Heart right ventricle (tissue), 16 donors: ENCODE results near the gene SLC29A4. TPM values are rescaled to one million over a fixed set of nuclear protein-coding genes. Genes with fewer than 3 reads are reported as not detected.
"Not testable (repeated sequence)": the region's sequence is repeated elsewhere in the genome, so short reads cannot be mapped to it uniquely, and the experiment has no call there.

ENCODE experiments used
- ATAC-seq, 8 donors: fragments of 200-7000 bp; cut with Tn5 transposase; one replicate each; pipeline ENCODE4 v1.9.1; 2020; ENCODE audit warnings: mild to moderate bottlenecking in 8 of 8, moderate library complexity in 8 of 8, moderate number of reproducible peaks in 1 of 8
- DNase-seq, 2 donors: peaks; one replicate each; pipeline ENCODE4 v3.0.0-alpha.2; 2020
- H3K27ac ChIP-seq, 10 donors: fragments of 200-600 bp; sonication (generic) in 2 of 10; one replicate each; pipeline versions ENCODE4 v1.5.0 to v1.8.0; 2020 to 2022; ENCODE audit warnings: mild to moderate bottlenecking in 3 of 10
- H3K27me3 ChIP-seq, 7 donors: fragments of 200-600 bp; one replicate each; pipeline ENCODE4 v1.8.0; 2021 to 2022; ENCODE audit warnings: mild to moderate bottlenecking in 2 of 7
- H3K36me3 ChIP-seq, 9 donors: fragments of 200-600 bp; sonication (generic) in 1 of 9; one replicate each; pipeline versions ENCODE4 v1.5.0 to v1.8.0; 2020 to 2022; ENCODE audit warnings: mild to moderate bottlenecking in 2 of 9
- H3K4me1 ChIP-seq, 9 donors: fragments of 200-600 bp; sonication (generic) in 1 of 9; one replicate each; pipeline versions ENCODE4 v1.5.0 to v1.8.0; 2020 to 2022; ENCODE audit warnings: mild to moderate bottlenecking in 4 of 9
- H3K4me3 ChIP-seq, 10 donors: fragments of 200-600 bp; sonication (generic) in 2 of 10; one replicate each; pipeline versions ENCODE4 v1.5.0 to v1.8.0; 2020 to 2022; ENCODE audit warnings: mild to moderate bottlenecking in 7 of 10, moderate library complexity in 2 of 10
- H3K9me3 ChIP-seq, 11 donors: fragments of 200-600 bp in 10 of 11; sonication (generic) in 2 of 11; one replicate each; pipeline versions ENCODE4 v1.5.0 to v1.8.0; 2013 to 2022; ENCODE audit warnings: mild to moderate bottlenecking in 2 of 11, control low read depth in 1 of 11, moderate library complexity in 1 of 11
- CTCF ChIP-seq, 9 donors: fragments of 200-600 bp; sonication (generic) in 2 of 9; IDR thresholded peaks; one replicate each; pipeline versions ENCODE4 v1.5.0 to v1.8.0; 2021 to 2022; ENCODE audit warnings: antibody characterized with exemption in 9 of 9, mild to moderate bottlenecking in 5 of 9, moderate library complexity in 1 of 9
- WGBS, 2 donors: extraction: QIAGEN DNeasy Blood & Tissue Kit; methylation state at CpG; one replicate each; pipeline ENCODE4 v1.1.7; 2013; ENCODE audit warnings: inconsistent platforms in 1 of 2; 5-methylcytosine and 5-hydroxymethylcytosine counted together
- intact Hi-C, 10 donors: fragments of 100-400 bp; cut with DNase I; formaldehyde crosslinking; loops; one replicate each; pipeline versions ENCODE4 v1.11.1 to v1.14.2; 2022
- polyA plus RNA-seq, 2 donors: library from polyadenylated mRNA; stranded (reverse); fragments of 200-250 nt; gene quantifications; one replicate each; pipeline ENCODE4 v1.2.3, GENCODE V29; 2013
- total RNA-seq, 10 donors: library from RNA; stranded (reverse); fragmentation: NEBNext Ultra II Directional in 3 of 10; extraction: Animal tissue kit (Norgen Biotek cat#: 25700) in 3 of 10; gene quantifications; one replicate each; pipeline versions ENCODE4 v1.2.1 to v1.2.4, GENCODE V29; 2021 to 2023
- donor health status: Arrhythmogenic right ventricular cardiomyopathy.
- donor health status: ischemic (EF 13 %, LVEDD 7.1; RV severe dilation, severe dysfunction).
- donor health status: healthy with polysubstance abuse.
- donor health status: DM: no; HTN: yes; CAD: no.
- donor health status: DM: no; HTN: no; CAD: no.
- donor health status: ischemic (EF 25% LVEDD 6.9; RV normal size, moderate dysfunction).
- donor health status: ischemic (EF 25% LVEDD 5.7; RV mildly dilated, moderate dysfunction).
- donor health status: healthy.
- donor health status: DM: yes; HTN: yes; CAD: no.
- donor health status: Ischemic cardiomyopathy.
- donor health status: ischemic (EF 35%, LVEDD 5.7; RV mildly dilated, moderate dysfunction).
- donor health status: nonischemic (EF 11% LVEDD 7.7; RV severe dilation, severe dysfunction).
- donor health status: DM: yes; HTN: yes; CAD: no.
- donor health status: PGD.
- donor health status: ischemic (EF 29% LVEDD 5.4; RV normal size, mild dysfunction).
- donor health status: nonischemic (EF 23%, LVEDD 6.1; RV moderate dilation, normal function).

The SLC29A4 gene
- total and polyA plus RNA-seq, 12 donors, result 0.94 to 5.3 (median 2.1) TPM

DNA sequence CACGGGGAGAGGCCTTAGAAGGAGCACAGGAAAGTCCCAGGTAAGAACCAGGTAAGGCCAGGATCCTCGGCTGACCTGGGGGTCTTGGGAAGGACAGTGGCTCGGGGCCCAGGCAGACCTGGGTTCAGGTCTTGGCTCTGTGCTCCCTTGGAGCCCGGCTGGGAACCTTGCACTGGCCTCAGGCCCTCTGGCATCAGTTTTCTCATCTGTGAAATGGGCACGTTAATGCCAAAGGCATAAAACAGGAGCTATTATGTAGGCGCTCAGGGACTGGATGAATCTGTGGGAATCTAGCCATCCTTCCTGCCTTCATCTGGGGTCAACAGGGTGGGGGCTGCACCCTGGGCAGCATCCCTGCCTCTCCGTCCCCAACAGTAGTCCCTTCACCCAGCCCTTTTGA is 8.3 kb upstream of the SLC29A4 start:
- no peaks in the 10 kb centered on the region for H3K36me3 ChIP-seq
- intact Hi-C loops, result no loop called here
- H3K27me3 ChIP-seq, result peaks cover 0 to 11% (median 0%) of the 10 kb centered on the region in 7 donors
- no peak overlapping the region for H3K27ac ChIP-seq
- no peaks in the 10 kb centered on the region for H3K4me1 ChIP-seq
- ATAC-seq (no peak), DNase-seq (no peak)
- TF ChIP-seq CTCF (IDR thresholded peaks at IDR 0.05), result no peak
- WGBS, 2 donors, result 82 to 86% methylated on average over 7 of the region's 7 CpGs
- H3K4me3 ChIP-seq, result no peak overlapping the region
- no peaks in the 10 kb centered on the region for H3K9me3 ChIP-seq

DNA sequence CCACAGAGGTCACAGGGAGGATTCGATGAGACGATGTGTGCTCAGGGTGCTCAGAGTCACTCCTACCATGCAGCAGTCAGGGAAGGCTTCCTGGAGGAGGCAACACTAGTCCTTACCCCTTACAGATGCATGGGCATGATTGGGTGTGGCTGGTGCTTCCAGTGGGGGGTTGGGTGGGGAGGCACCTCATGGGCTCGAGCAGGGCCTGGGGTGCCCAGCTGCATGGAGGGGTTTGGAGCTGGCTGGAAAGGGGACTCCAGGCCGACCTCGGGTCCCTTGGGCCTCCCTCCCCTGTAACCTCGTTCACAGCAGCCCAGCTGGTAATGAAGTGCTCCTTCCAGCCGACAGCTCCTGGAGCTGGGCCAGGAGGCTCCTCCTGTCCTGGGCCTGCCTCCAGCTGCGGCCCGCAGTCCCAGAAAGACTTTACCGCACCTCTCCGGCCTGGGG is 7.7 kb upstream of the SLC29A4 start:
- H3K4me3 ChIP-seq, H3K27ac ChIP-seq, H3K4me1 ChIP-seq, H3K9me3 ChIP-seq, H3K36me3 ChIP-seq, intact Hi-C loops: not testable (repeated sequence)
- ATAC-seq, result peak; percentile 68 to 86 (median 77)
- peak in 1 of 2 donors; percentile 50 for DNase-seq
- WGBS, 2 donors, result 32 to 36% methylated on average over 11 of the region's 11 CpGs
- peaks cover 0 to 11% (median 0%) of the 10 kb centered on the region in 7 donors for H3K27me3 ChIP-seq

DNA sequence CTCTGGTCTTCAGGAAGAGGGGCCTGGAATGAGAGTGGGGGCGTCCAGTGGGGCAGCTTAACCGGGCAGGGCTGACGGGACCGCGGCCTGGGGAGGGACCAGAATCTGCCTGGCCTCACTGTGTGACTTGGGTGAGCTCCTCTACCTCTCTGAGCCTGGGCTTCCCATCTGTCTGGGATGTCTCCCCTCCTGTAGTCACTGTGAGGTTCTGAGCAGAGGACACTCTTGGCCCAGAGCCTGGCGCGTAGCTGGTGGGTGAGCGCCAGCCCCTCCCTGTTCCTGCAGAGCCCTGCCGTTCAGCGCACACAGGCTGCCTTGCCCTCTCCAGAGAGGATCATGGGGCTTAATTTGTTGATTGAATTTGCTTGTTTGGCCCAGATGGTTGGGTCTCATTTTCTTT is 7.2 kb upstream of the SLC29A4 start:
- WGBS, 2 donors, result 60 to 73% methylated on average over 10 of the region's 10 CpGs
- H3K4me3 ChIP-seq, H3K36me3 ChIP-seq, H3K27ac ChIP-seq, intact Hi-C loops, H3K9me3 ChIP-seq, H3K4me1 ChIP-seq: not testable (repeated sequence)
- peaks cover 0 to 11% (median 0%) of the 10 kb centered on the region in 7 donors for H3K27me3 ChIP-seq
- peak; percentile 30 to 76 (median 66) for ATAC-seq
- peak in 1 of 2 donors; percentile 63 for DNase-seq

GRCh38 chr7:5276123-5276522 is 6.6 kb upstream of the SLC29A4 start:
- peaks cover 0 to 11% (median 0%) of the 10 kb centered on the region in 7 donors for H3K27me3 ChIP-seq
- H3K4me3 ChIP-seq, H3K4me1 ChIP-seq, H3K9me3 ChIP-seq, DNase-seq, H3K27ac ChIP-seq, ATAC-seq, intact Hi-C loops, H3K36me3 ChIP-seq: not testable (repeated sequence)
- 90% methylated on average over 14 of the region's 14 CpGs for WGBS, 2 donors

GRCh38 chr7:5276611-5277010 is 6.1 kb upstream of the SLC29A4 start:
- H3K4me1 ChIP-seq, result no peaks in the 10 kb centered on the region
- DNase-seq, result no peak
- H3K4me3 ChIP-seq, result no peak overlapping the region
- no peak overlapping the region for H3K27ac ChIP-seq
- intact Hi-C loops, result no loop called here
- H3K27me3 ChIP-seq, result peaks cover 0 to 11% (median 0%) of the 10 kb centered on the region in 7 donors
- no peaks in the 10 kb centered on the region for H3K36me3 ChIP-seq
- ATAC-seq, result no peak
- no peak for TF ChIP-seq CTCF (IDR thresholded peaks at IDR 0.05)
- no peaks in the 10 kb centered on the region for H3K9me3 ChIP-seq
- 80 to 86% methylated on average over 14 to 15 of the region's 15 CpGs for WGBS, 2 donors

GRCh38 chr7:5278766-5279165 is 4.0 kb upstream of the SLC29A4 start:
- TF ChIP-seq CTCF (IDR thresholded peaks at IDR 0.05), result no peak
- no peaks in the 10 kb centered on the region for H3K36me3 ChIP-seq
- 50 to 64% methylated on average over 7 of the region's 7 CpGs for WGBS, 2 donors
- no peaks in the 10 kb centered on the region for H3K9me3 ChIP-seq
- H3K4me3 ChIP-seq, result no peak overlapping the region
- peaks cover 0 to 7% (median 6%) of the 10 kb centered on the region in 9 donors for H3K4me1 ChIP-seq
- peaks cover 0 to 13% (median 5%) of the 10 kb centered on the region in 7 donors for H3K27me3 ChIP-seq
- no peak for DNase-seq
- intact Hi-C loops, result no loop called here
- no peak for ATAC-seq
- H3K27ac ChIP-seq, result no peak overlapping the region
